Stomach (tissue), 4 donors: ENCODE data around the gene HEATR1.

Experiments
- CTCF ChIP-seq, 7 experiments: fragments of 450-650 bp in 4 of 7; fragments of 200-600 bp in 3 of 7; sonication (generic) in 3 of 7; IDR thresholded peaks; one replicate each; pipeline ENCODE4 v1.5.1; 2016 to 2019; ENCODE audit warnings: antibody characterized with exemption in 7 of 7, control low read depth in 2 of 7, mild to moderate bottlenecking in 1 of 7
- EP300 ChIP-seq: sonication (generic); formaldehyde crosslinking; IDR thresholded peaks from one replicate; pipeline ENCODE4 v1.6.1; 2017; ENCODE audit warnings: antibody characterized with exemption
- POLR2A ChIP-seq, 4 donors: fragments of 450-650 bp; IDR thresholded peaks; one replicate each; pipeline ENCODE4 v1.6.1; 2016; ENCODE audit warnings: antibody characterized with exemption in 4 of 4, control low read depth in 2 of 4, mild to moderate bottlenecking in 1 of 4, moderate library complexity in 1 of 4
- POLR2AphosphoS5 ChIP-seq, 3 donors: sonication (generic); formaldehyde crosslinking; IDR thresholded peaks; one replicate each; pipeline ENCODE4 v1.6.1; 2016; ENCODE audit warnings: antibody characterized with exemption in 3 of 3

GRCh38 chr1:236561976-236562375, 42.3 kb downstream of the HEATR1 start:
- no peak for TF ChIP-seq CTCF (IDR thresholded peaks at IDR 0.05)
- TF ChIP-seq EP300, result no peak
- TF ChIP-seq POLR2A (IDR thresholded peaks at IDR 0.05), result no peak
- no peak for TF ChIP-seq POLR2AphosphoS5 (IDR thresholded peaks at IDR 0.05)
